Adrenal gland (tissue), 12 donors: ENCODE data around the gene LCN15. TPM values are rescaled to one million over a fixed set of nuclear protein-coding genes. Genes with fewer than 3 reads are reported as not detected.
"Not testable (repeated sequence)": the region's sequence is repeated elsewhere in the genome, so short reads cannot be mapped to it uniquely, and the experiment has no call there.

ENCODE experiments used
- DNase-seq, 7 donors: peaks; one replicate each; pipeline ENCODE4 v3.0.0-alpha.2; 2019 to 2020
- H3K27ac ChIP-seq, 5 donors: fragments of 200-600 bp; sonication (generic) in 4 of 5; 1 replicate in 3 of 5; 2 replicates in 2 of 5; pipeline versions ENCODE4 v1.5.1 to v1.8.0; 2016 to 2020; ENCODE audit warnings: mild to moderate bottlenecking in 1 of 5
- H3K27me3 ChIP-seq: fragments of 200-600 bp; 2 replicates; pipeline ENCODE4 v1.8.0; 2021
- H3K36me3 ChIP-seq, 2 donors: fragments of 200-600 bp; replicated peaks in 1 of 2; 1 replicate in 1 of 2; 2 replicates in 1 of 2; pipeline versions ENCODE4 v1.5.1 to v1.8.0; 2018 to 2022
- H3K4me1 ChIP-seq, 2 donors: fragments of 200-600 bp; replicated peaks in 1 of 2; 1 replicate in 1 of 2; 2 replicates in 1 of 2; pipeline versions ENCODE4 v1.5.1 to v1.8.0; 2018 to 2021
- H3K4me3 ChIP-seq, 4 donors: fragments of 200-600 bp; sonication (generic) in 3 of 4; one replicate each; pipeline ENCODE4 v1.5.1; 2016 to 2018
- H3K9me3 ChIP-seq, 3 donors: fragments of 200-600 bp; sonication (generic) in 1 of 3; replicated peaks in 1 of 3; 1 replicate in 2 of 3; 2 replicates in 1 of 3; pipeline versions ENCODE4 v1.5.1 to v1.8.0; 2016 to 2021
- CTCF ChIP-seq, 6 experiments: fragments of 450-650 bp in 4 of 6; fragments of 200-600 bp in 2 of 6; sonication (generic) in 1 of 6; IDR thresholded peaks; 1 replicate in 5 of 6; 2 replicates in 1 of 6; pipeline versions ENCODE4 v1.5.1 to v1.8.0; 2016 to 2021; ENCODE audit warnings: antibody characterized with exemption in 6 of 6, mild to moderate bottlenecking in 2 of 6, moderate library complexity in 1 of 6
- POLR2A ChIP-seq, 2 donors: fragments of 450-650 bp; IDR thresholded peaks; one replicate each; pipeline ENCODE4 v1.6.1; 2017; ENCODE audit warnings: antibody characterized with exemption in 2 of 2, mild to moderate bottlenecking in 2 of 2, moderate library complexity in 1 of 2
- WGBS, 4 donors: extraction: QIAGEN DNeasy Blood & Tissue Kit in 2 of 4; methylation state at CpG; one replicate each; pipeline versions ENCODE4 v1.1.5 to v1.1.7; 2013 to 2017; 5-methylcytosine and 5-hydroxymethylcytosine counted together
- intact Hi-C, 2 donors: fragments of 100-400 bp; cut with DNase I; formaldehyde crosslinking; loops; one replicate each; pipeline versions ENCODE4 v1.14.1 to v1.15.0; 2022 to 2023
- polyA plus RNA-seq, 3 donors: library from polyadenylated mRNA; stranded (reverse); fragments of 200-250 nt in 2 of 3; fragments of 350-450 nt in 1 of 3; fragmentation: Illumina TruSeq in 1 of 3; extraction: RNeasy Lipid Tissue Mini Kit (QIAGEN cat#74804) in 1 of 3; gene quantifications; one replicate each; pipeline ENCODE4 v1.2.3, GENCODE V29; 2013 to 2014
- total RNA-seq, 9 donors: library from RNA; depleted of rRNA in 4 of 9; stranded (reverse); fragments of >200 nt in 4 of 9; fragments of 120-200 nt in 1 of 9; fragmentation: NEBNext Ultra II Directional in 1 of 9; extraction: Animal tissue kit (Norgen Biotek cat#: 25700) in 1 of 9; gene quantifications; one replicate each; pipeline versions ENCODE4 v1.1.0 to v1.2.4, GENCODE V29; 2013 to 2023
- donor health status: healthy with polysubstance abuse.
- donor health status: Bipolar disorder and iron deficiency.
- donor health status: DM: yes; HTN: yes; CAD: no.
- donor health status: DM: no; HTN: no; CAD: no.
- donor health status: DM: no; HTN: no; CAD: no.
- donor health status: DM: yes; HTN: yes; CAD: no.

The LCN15 gene
- total and polyA plus RNA-seq, 12 donors, result not detected

- DNase-seq, result peak in 2 of 7 donors; percentile 35 to 39
- no peaks in the 10 kb centered on the region for H3K9me3 ChIP-seq
- WGBS, 4 donors, result 92 to 95% (median 93%) methylated on average over 10 to 20 of the region's 20 CpGs
- intact Hi-C loops, result no loop called here
- no peak overlapping the region for H3K4me3 ChIP-seq
- H3K36me3 ChIP-seq, result no peaks in the 10 kb centered on the region
- peaks cover 9 to 37% of the 10 kb centered on the region in 2 donors for H3K4me1 ChIP-seq
- no peak overlapping the region for H3K27ac ChIP-seq
- TF ChIP-seq CTCF (IDR thresholded peaks at IDR 0.05) (no peak), POLR2A (IDR thresholded peaks at IDR 0.05) (no peak)
- H3K27me3 ChIP-seq, result no peaks in the 10 kb centered on the region
Measured at GRCh38 chr9:136804509-136805206, 40.3 kb upstream of the LCN15 start.

GRCh38 chr9:136803551-136804508 is 39.5 kb upstream of the LCN15 start:
- Histone ChIP-seq H3K9me3 (no peaks in the 10 kb centered on the region), H3K4me3 (no peak overlapping the region), H3K36me3 (no peaks in the 10 kb centered on the region), H3K27ac (no peak overlapping the region), H3K4me1 (peaks cover 9 to 37% of the 10 kb centered on the region in 2 donors), H3K27me3 (peaks cover 7% of the 10 kb centered on the region)
- no peak for DNase-seq
- no peak for TF ChIP-seq CTCF (IDR thresholded peaks at IDR 0.05)
- no peak for TF ChIP-seq POLR2A (IDR thresholded peaks at IDR 0.05)
- WGBS, 4 donors, result 92 to 96% (median 95%) methylated on average over 20 to 22 of the region's 22 CpGs
- intact Hi-C loops, result no loop called here

GRCh38 chr9:136803009-136803550 is 38.8 kb upstream of the LCN15 start:
- H3K9me3 ChIP-seq, intact Hi-C loops, H3K4me3 ChIP-seq, H3K27me3 ChIP-seq, DNase-seq, H3K36me3 ChIP-seq, H3K27ac ChIP-seq: not testable (repeated sequence)
- H3K4me1 ChIP-seq, result peaks cover 9 to 35% of the 10 kb centered on the region in 2 donors
- 64 to 90% (median 77%) methylated on average over 2 to 7 of the region's 9 CpGs; no CpG with 5 or more reads in 1 of the 4 donors for WGBS, 4 donors

GRCh38 chr9:136802321-136802720 is 38.0 kb upstream of the LCN15 start:
- Histone ChIP-seq H3K36me3 (no peaks in the 10 kb centered on the region), H3K4me1 (peaks cover 8 to 33% of the 10 kb centered on the region in 2 donors), H3K27ac (no peak overlapping the region), H3K9me3 (no peaks in the 10 kb centered on the region), H3K27me3 (peaks cover 7% of the 10 kb centered on the region), H3K4me3 (no peak overlapping the region)
- WGBS, 4 donors, result 76 to 81% (median 77%) methylated on average over 5 to 6 of the region's 6 CpGs
- no peak for TF ChIP-seq POLR2A (IDR thresholded peaks at IDR 0.05)
- TF ChIP-seq CTCF (IDR thresholded peaks at IDR 0.05), result no peak
- no peak for DNase-seq
- intact Hi-C loops, result no loop called here
